OCI-LY3 (cell line): ENCODE measurements around the gene USF1.

Experiments used
- CTCF ChIP-seq: fragments of 200-600, 300-600 bp; sonication (generic); IDR thresholded peaks from 2 replicates; pipeline ENCODE4 v1.5.1; 2014; ENCODE audit warnings: antibody characterized with exemption, low read length, low read depth
- EZH2phosphoT487 ChIP-seq: fragments of 200-600 bp; shearing (Covaris generic); IDR thresholded peaks from 2 replicates; pipeline ENCODE4 v1.6.1; 2018; ENCODE audit warnings: antibody characterized with exemption, mixed run types, low read depth

DNA sequence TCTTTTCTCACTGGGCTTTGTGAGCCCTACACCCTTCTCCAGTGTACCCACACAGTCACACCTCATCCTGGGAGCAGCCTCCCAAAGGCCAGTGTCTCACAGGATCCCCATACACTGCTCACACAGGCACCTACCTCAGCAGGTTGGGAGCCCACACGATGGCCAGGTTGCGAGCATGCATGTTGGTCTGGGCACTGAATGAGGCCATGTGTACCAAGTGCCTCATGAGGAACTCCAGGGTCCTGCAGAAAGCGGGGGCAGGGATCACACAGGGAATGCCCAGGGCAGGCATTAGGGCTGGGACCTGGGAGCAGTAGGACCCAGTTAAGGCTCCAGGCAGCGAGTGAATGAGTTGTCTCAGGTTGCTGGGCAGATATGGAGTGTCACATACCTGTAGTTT is 8.5 kb upstream of the USF1 start:
- TF ChIP-seq CTCF (no peak), EZH2phosphoT487 (no peak)
